Upper lobe of right lung (tissue), 1 donor: ENCODE data around the gene RERE. TPM values are rescaled to one million over a fixed set of nuclear protein-coding genes. Genes with fewer than 3 reads are reported as not detected.

Experiments
- ATAC-seq: fragments of 200-7000 bp; cut with Tn5 transposase; one replicate; pipeline ENCODE4 v1.9.1; 2020; ENCODE audit warnings: mild to moderate bottlenecking, moderate library complexity
- DNase-seq: peaks from one replicate; pipeline ENCODE4 v3.0.0-alpha.2; 2020
- H3K27ac ChIP-seq: fragments of 200-600 bp; one replicate; pipeline ENCODE4 v1.8.0; 2022
- H3K27me3 ChIP-seq: fragments of 200-600 bp; one replicate; pipeline ENCODE4 v1.8.0; 2022; ENCODE audit warnings: mild to moderate bottlenecking
- H3K36me3 ChIP-seq: fragments of 200-600 bp; one replicate; pipeline ENCODE4 v1.8.0; 2022
- H3K4me1 ChIP-seq: fragments of 200-600 bp; one replicate; pipeline ENCODE4 v1.8.0; 2022
- H3K4me3 ChIP-seq: fragments of 200-600 bp; one replicate; pipeline ENCODE4 v1.8.0; 2022; ENCODE audit warnings: mild to moderate bottlenecking
- H3K9me3 ChIP-seq: fragments of 200-600 bp; one replicate; pipeline ENCODE4 v1.8.0; 2022
- CTCF ChIP-seq: fragments of 200-600 bp; IDR thresholded peaks from one replicate; pipeline ENCODE4 v1.8.0; 2022; ENCODE audit warnings: antibody characterized with exemption
- intact Hi-C: fragments of 100-400 bp; cut with DNase I; formaldehyde crosslinking; loops from one replicate; pipeline ENCODE4 v1.11.0; 2022
- total RNA-seq: library from RNA; stranded (reverse); fragmentation: NEBNext Ultra II Directional; extraction: Animal tissue kit (Norgen Biotek cat#: 25700); gene quantifications from one replicate; pipeline ENCODE4 v1.2.1, GENCODE V29; 2021
- donor health status: DM: no; HTN: yes; CAD: no; lungs with severe emphysema.

Gene RERE
- total RNA-seq, 1 donor from 2014 or later: 99.6 TPM

- H3K36me3 ChIP-seq: no peaks in the 10 kb centered on the region
- ATAC-seq: no peak
- peaks cover 17% of the 10 kb centered on the region for H3K4me1 ChIP-seq
- no peak overlapping the region for H3K4me3 ChIP-seq
- no peak for DNase-seq
- no peaks in the 10 kb centered on the region for H3K27me3 ChIP-seq
- TF ChIP-seq CTCF: no peak
- no peak overlapping the region for H3K27ac ChIP-seq
- H3K9me3 ChIP-seq: no peaks in the 10 kb centered on the region
- intact Hi-C loops: no loop called here
Observed at GRCh38 chr1:8678673-8679394, 138.6 kb downstream of the RERE start.

GRCh38 chr1:8677782-8678181 is 139.7 kb downstream of the RERE start:
- no peaks in the 10 kb centered on the region for H3K36me3 ChIP-seq
- H3K27ac ChIP-seq: no peak overlapping the region
- no peaks in the 10 kb centered on the region for H3K9me3 ChIP-seq
- ATAC-seq (no peak), DNase-seq (no peak)
- H3K4me3 ChIP-seq: no peak overlapping the region
- peaks cover 17% of the 10 kb centered on the region for H3K4me1 ChIP-seq
- intact Hi-C loops: no loop called here
- no peak for TF ChIP-seq CTCF
- H3K27me3 ChIP-seq: no peaks in the 10 kb centered on the region

- Histone ChIP-seq H3K27me3 (no peaks in the 10 kb centered on the region), H3K4me1 (peaks cover 18% of the 10 kb centered on the region), H3K9me3 (no peaks in the 10 kb centered on the region), H3K27ac (no peak overlapping the region), H3K36me3 (no peaks in the 10 kb centered on the region), H3K4me3 (no peak overlapping the region)
- TF ChIP-seq CTCF: no peak
- intact Hi-C loops: no loop called here
- DNase-seq (no peak), ATAC-seq (no peak)
Observed at GRCh38 chr1:8676813-8677212, 140.6 kb downstream of the RERE start.

- TF ChIP-seq CTCF: no peak
- no peaks in the 10 kb centered on the region for H3K36me3 ChIP-seq
- ATAC-seq (no peak), DNase-seq (no peak)
- peaks cover 25% of the 10 kb centered on the region for H3K4me1 ChIP-seq
- H3K4me3 ChIP-seq: no peak overlapping the region
- no peaks in the 10 kb centered on the region for H3K9me3 ChIP-seq
- no peak overlapping the region for H3K27ac ChIP-seq
- H3K27me3 ChIP-seq: no peaks in the 10 kb centered on the region
- intact Hi-C loops: no loop called here
Observed at GRCh38 chr1:8676072-8676471, 141.4 kb downstream of the RERE start.

GRCh38 chr1:8674912-8675311 is 142.5 kb downstream of the RERE start:
- no peaks in the 10 kb centered on the region for H3K36me3 ChIP-seq
- peaks cover 28% of the 10 kb centered on the region for H3K4me1 ChIP-seq
- no peak for TF ChIP-seq CTCF
- no peaks in the 10 kb centered on the region for H3K9me3 ChIP-seq
- ATAC-seq: no peak
- no peak overlapping the region for H3K4me3 ChIP-seq
- H3K27me3 ChIP-seq: no peaks in the 10 kb centered on the region
- intact Hi-C loops: no loop called here
- no peak overlapping the region for H3K27ac ChIP-seq
- DNase-seq: no peak

GRCh38 chr1:8674481-8674880 is 143.0 kb downstream of the RERE start:
- TF ChIP-seq CTCF: no peak
- no peak overlapping the region for H3K4me3 ChIP-seq
- H3K9me3 ChIP-seq: no peaks in the 10 kb centered on the region
- H3K4me1 ChIP-seq: peaks cover 28% of the 10 kb centered on the region
- intact Hi-C loops: no loop called here
- H3K27ac ChIP-seq: no peak overlapping the region
- no peaks in the 10 kb centered on the region for H3K27me3 ChIP-seq
- no peaks in the 10 kb centered on the region for H3K36me3 ChIP-seq
- DNase-seq (no peak), ATAC-seq (no peak)
